HCT116 (cell line): ENCODE data around the gene LRIF1. TPM values are rescaled to one million over a fixed set of nuclear protein-coding genes. Genes with fewer than 3 reads are reported as not detected.

Source experiments
- total RNA-seq: library from RNA; stranded (reverse); gene quantifications from one replicate; pipeline ENCODE4 v1.2.1, GENCODE V29; 2021; ENCODE audit not compliant: unreplicated experiment

LRIF1 gene
- total RNA-seq, 1 experiment from 2014 or later = 21.8 TPM

Other genes with a start within 250 kb of the LRIF1 start
- 0.96 TPM for gene CD53, start 90.8 kb downstream of the LRIF1 start, total RNA-seq
- gene DRAM2, start 176.2 kb upstream of the LRIF1 start, total RNA-seq = 26.4 TPM
- gene CEPT1, start 176.3 kb upstream of the LRIF1 start, total RNA-seq = 34.2 TPM
- gene DENND2D, start 236.7 kb upstream of the LRIF1 start, total RNA-seq = 31.9 TPM